Mucosa of descending colon (tissue), 3 donors: ENCODE data around the gene NDUFB11. TPM values are rescaled to one million over a fixed set of nuclear protein-coding genes. Genes with fewer than 3 reads are reported as not detected.
A peak's percentile ranks its signal among the peaks of the same experiment; 100 is the strongest.

Experiments
- ATAC-seq: fragments of 200-7000 bp; cut with Tn5 transposase; one replicate; pipeline ENCODE4 v1.9.1; 2020; ENCODE audit warnings: mild to moderate bottlenecking, moderate library complexity
- DNase-seq, 3 donors: peaks; one replicate each; pipeline ENCODE4 v3.0.0-alpha.2; 2020
- H3K36me3 ChIP-seq: fragments of 200-600 bp; one replicate; pipeline ENCODE4 v1.8.0; 2021; ENCODE audit warnings: low read depth, mild to moderate bottlenecking
- H3K4me1 ChIP-seq: fragments of 200-600 bp; one replicate; pipeline ENCODE4 v1.8.0; 2021; ENCODE audit warnings: low read depth, mild to moderate bottlenecking
- H3K4me3 ChIP-seq: fragments of 200-600 bp; one replicate; pipeline ENCODE4 v1.8.0; 2021; ENCODE audit warnings: mild to moderate bottlenecking
- H3K9me3 ChIP-seq: fragments of 200-600 bp; one replicate; pipeline ENCODE4 v1.8.0; 2021; ENCODE audit warnings: mild to moderate bottlenecking
- CTCF ChIP-seq: fragments of 200-600 bp; IDR thresholded peaks from one replicate; pipeline ENCODE4 v1.8.0; 2022; ENCODE audit warnings: antibody characterized with exemption, mild to moderate bottlenecking
- intact Hi-C, 2 donors: fragments of 100-400 bp; cut with DNase I in 1 of 2; cut with micrococcal nuclease in 1 of 2; formaldehyde crosslinking; loops; one replicate each; pipeline versions ENCODE4 v1.11.0 to v1.11.1; 2022; cut with DNase I, micrococcal nuclease
- total RNA-seq, 3 donors: library from RNA; stranded (reverse); fragmentation: NEBNext Ultra II Directional in 2 of 3; extraction: Animal tissue kit (Norgen Biotek cat#: 25700) in 2 of 3; gene quantifications; one replicate each; pipeline versions ENCODE4 v1.2.1 to v1.2.4, GENCODE V29; 2021 to 2023
- donor health status: DM: no; HTN: no; CAD: no; lungs with moderate emphysema.
- donor health status: DM: no; HTN: no; CAD: no.
- donor health status: DM: no; HTN: yes; CAD: no.

Gene NDUFB11
- total RNA-seq, 3 donors from 2014 or later = 57.6 to 72.2 (median 71.6) TPM

GRCh38 chrX:47190445-47191269, 46.2 kb upstream of the NDUFB11 start:
- intact Hi-C loops = loop anchor here in 1 of 2 donors (10.0 kb wide), 2 partner anchors 194 to 334 kb away; no protein-coding TSS in a partner anchor
- no peak overlapping the region for H3K4me3 ChIP-seq
- no peaks in the 10 kb centered on the region for H3K9me3 ChIP-seq
- DNase-seq (peak; percentile 82 to 90 (median 86)), ATAC-seq (peak; percentile 75)
- H3K36me3 ChIP-seq = no peaks in the 10 kb centered on the region
- peaks cover 10% of the 10 kb centered on the region for H3K4me1 ChIP-seq
- no peak for TF ChIP-seq CTCF

GRCh38 chrX:47189906-47190305, 45.4 kb upstream of the NDUFB11 start:
- DNase-seq = no peak
- intact Hi-C loops = loop anchor here in 1 of 2 donors (10.0 kb wide), 2 partner anchors 195 to 335 kb away; no protein-coding TSS in a partner anchor
- Histone ChIP-seq H3K4me1 (peaks cover 7% of the 10 kb centered on the region), H3K9me3 (no peaks in the 10 kb centered on the region), H3K4me3 (no peak overlapping the region), H3K36me3 (no peaks in the 10 kb centered on the region)
- ATAC-seq = no peak
- no peak for TF ChIP-seq CTCF

- Histone ChIP-seq H3K9me3 (no peaks in the 10 kb centered on the region), H3K4me3 (no peak overlapping the region), H3K4me1 (no peaks in the 10 kb centered on the region), H3K36me3 (no peaks in the 10 kb centered on the region)
- DNase-seq (no peak), ATAC-seq (no peak)
- no peak for TF ChIP-seq CTCF
- intact Hi-C loops = no loop called here
Measured at GRCh38 chrX:47187106-47187677, 42.7 kb upstream of the NDUFB11 start.

GRCh38 chrX:47186096-47186740, 41.7 kb upstream of the NDUFB11 start:
- Histone ChIP-seq H3K36me3 (no peaks in the 10 kb centered on the region), H3K4me3 (no peak overlapping the region), H3K4me1 (no peaks in the 10 kb centered on the region), H3K9me3 (no peaks in the 10 kb centered on the region)
- TF ChIP-seq CTCF = no peak
- no peak for DNase-seq
- ATAC-seq = no peak
- intact Hi-C loops = no loop called here

- intact Hi-C loops = no loop called here
- no peaks in the 10 kb centered on the region for H3K36me3 ChIP-seq
- no peak for DNase-seq
- ATAC-seq = no peak
- H3K4me3 ChIP-seq = no peak overlapping the region
- no peak for TF ChIP-seq CTCF
- H3K9me3 ChIP-seq = no peaks in the 10 kb centered on the region
- no peaks in the 10 kb centered on the region for H3K4me1 ChIP-seq
Measured at GRCh38 chrX:47185241-47185640, 40.7 kb upstream of the NDUFB11 start.
